Epidermal melanocyte (primary cell): ENCODE results near the gene ITGA1.
"Not testable (repeated sequence)": the region's sequence is repeated elsewhere in the genome, so short reads cannot be mapped to it uniquely, and the experiment has no call there.

Experiments
- DNase-seq: peaks from one replicate; pipeline ENCODE4 v3.0.0; 2011; ENCODE audit warnings: low spot score; ENCODE audit not compliant: insufficient read length

The ITGA1 gene

GRCh38 chr5:52800394-52801213, 12.9 kb downstream of the ITGA1 start:
- no peak for DNase-seq

GRCh38 chr5:52801329-52801728, 13.6 kb downstream of the ITGA1 start:
- no peak for DNase-seq

- no peak for DNase-seq
Observed at GRCh38 chr5:52802272-52802973, 14.7 kb downstream of the ITGA1 start.

DNA sequence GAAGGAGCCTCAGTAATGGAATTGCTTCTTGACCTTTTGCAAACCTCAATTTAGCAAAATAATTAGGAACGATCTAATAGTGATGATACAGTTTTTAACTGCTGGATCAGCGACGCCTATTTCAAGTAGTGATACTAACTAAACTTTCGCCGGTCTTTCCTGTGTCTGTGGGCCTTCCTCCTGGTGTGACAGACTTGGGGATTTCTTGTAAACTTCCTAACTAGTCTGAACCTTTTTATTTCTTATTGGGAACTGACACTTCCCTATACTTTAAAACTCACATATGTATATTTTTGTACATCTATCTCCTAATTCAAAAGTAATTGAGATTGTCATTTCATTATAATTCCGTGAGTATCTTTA, 15.2 kb downstream of the ITGA1 start:
- no peak for DNase-seq

- DNase-seq: no peak
Observed at GRCh38 chr5:52804387-52804791, 16.7 kb downstream of the ITGA1 start.

GRCh38 chr5:52804981-52805380, 17.3 kb downstream of the ITGA1 start:
- DNase-seq: no peak

GRCh38 chr5:52805615-52806014, 17.9 kb downstream of the ITGA1 start:
- DNase-seq: no peak

DNA sequence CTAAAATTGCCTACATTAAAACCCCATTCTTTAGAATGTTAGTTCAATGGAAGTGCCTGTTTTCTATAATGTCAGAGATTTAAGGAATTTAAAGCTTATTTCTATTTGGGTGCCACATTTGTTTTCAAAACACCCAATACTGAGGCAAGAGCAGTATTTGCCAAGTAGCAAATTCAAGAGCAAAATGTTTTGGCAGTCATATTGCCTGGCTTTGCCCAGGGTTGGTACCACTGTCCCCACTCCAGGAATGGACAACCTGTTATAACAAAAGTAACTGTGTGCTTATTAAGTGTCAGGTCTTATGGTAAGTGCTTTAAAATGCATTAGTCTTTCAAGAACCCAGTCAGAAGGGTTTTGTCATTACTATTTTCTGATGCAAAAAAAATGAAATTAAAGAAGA, 19.3 kb downstream of the ITGA1 start:
- no peak for DNase-seq

DNA sequence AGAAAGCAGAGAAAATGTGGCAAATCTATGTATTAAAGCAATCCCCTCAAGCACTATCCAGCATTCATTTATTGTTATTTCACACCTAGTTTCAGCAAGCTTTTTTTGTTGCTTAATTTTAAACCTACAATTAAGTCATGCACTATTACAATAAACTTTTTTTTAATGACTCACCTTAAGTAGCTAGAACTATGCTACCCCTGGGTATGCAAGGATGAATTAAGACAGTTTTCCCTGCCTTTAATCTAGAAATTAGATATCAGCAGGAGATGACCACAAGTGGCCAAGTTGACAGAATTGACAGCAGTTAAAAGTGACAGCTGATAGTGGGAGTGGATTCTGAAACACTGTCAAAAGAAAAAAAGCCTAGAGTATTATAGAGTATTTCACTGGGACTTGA, 20.0 kb downstream of the ITGA1 start:
- DNase-seq: no peak

DNA sequence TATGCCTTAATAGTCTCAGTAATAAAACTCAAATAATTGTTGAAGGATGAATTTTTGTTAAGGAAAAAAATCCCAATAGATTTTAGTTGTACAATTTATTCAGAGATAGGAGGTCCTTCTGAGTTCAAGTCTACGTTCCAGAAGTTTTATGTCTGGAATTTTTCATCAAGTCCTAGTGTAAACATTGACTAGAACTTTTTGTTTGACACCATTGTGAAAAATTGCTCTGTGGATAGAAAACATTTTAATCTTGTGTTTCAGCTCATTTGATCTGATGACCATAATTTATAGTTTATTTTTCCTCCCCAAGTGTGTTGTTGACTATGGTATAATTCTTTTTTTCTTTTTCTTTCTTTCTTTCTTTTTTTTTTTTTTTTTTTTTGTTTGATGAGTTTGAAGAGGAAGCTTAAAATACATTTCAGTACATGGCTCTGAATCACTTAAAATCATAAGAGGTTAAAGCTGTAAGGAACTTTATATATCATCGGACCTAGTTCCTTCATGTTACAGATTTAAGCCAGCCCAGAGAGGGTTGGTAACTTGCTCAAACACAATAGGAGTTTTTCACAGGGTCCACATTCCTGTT, 20.7 kb downstream of the ITGA1 start:
- no peak for DNase-seq

DNA sequence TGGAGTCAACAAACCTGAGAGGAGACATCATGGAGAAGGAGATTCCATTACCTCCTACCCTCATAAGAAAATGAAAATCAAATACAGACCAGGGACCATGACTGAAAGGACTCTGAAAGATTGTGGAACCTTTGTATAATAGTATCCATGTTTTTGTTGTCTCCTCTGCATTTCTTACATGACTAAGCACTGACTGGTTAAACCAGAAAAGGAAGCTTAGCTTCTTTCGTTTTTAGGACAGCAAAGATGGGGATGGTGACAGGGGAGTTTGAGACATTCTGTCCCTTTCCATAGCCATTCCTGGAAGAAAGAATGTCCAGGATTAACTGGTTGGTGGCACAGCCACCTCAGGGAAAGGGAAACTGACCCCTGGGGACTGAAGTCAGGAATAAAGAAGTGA, 22.2 kb downstream of the ITGA1 start:
- no peak for DNase-seq

- no peak for DNase-seq
Observed at GRCh38 chr5:52810426-52810825, 22.7 kb downstream of the ITGA1 start.

- DNase-seq: no peak
Observed at GRCh38 chr5:52811067-52811749, 23.5 kb downstream of the ITGA1 start.

- no peak for DNase-seq
Observed at GRCh38 chr5:52814352-52815148, 26.8 kb downstream of the ITGA1 start.

- no peak for DNase-seq
Observed at GRCh38 chr5:52817818-52818217, 30.1 kb downstream of the ITGA1 start.

- DNase-seq: no peak
Observed at GRCh38 chr5:52818360-52818759, 30.6 kb downstream of the ITGA1 start.

- not testable (repeated sequence) for DNase-seq
Observed at GRCh38 chr5:52818807-52819206, 31.1 kb downstream of the ITGA1 start.

DNA sequence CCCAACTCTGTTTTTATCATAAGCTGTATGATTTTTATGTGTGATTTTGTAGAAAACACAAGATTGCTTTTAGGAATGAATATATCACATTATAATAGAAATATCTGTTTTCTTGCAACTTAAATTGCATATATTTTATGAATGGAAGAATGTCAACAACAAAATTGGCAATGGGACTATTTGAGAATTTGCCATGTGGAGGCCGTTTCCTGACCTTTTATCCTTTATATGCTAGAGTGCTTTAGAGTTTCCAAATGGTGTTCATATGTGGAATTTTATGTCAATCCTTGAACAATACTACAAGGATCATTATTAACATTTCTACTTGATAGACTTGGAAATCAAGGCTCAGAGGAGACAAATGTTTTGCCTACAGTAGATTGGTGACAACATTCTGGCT, 34.2 kb downstream of the ITGA1 start:
- no peak for DNase-seq

DNA sequence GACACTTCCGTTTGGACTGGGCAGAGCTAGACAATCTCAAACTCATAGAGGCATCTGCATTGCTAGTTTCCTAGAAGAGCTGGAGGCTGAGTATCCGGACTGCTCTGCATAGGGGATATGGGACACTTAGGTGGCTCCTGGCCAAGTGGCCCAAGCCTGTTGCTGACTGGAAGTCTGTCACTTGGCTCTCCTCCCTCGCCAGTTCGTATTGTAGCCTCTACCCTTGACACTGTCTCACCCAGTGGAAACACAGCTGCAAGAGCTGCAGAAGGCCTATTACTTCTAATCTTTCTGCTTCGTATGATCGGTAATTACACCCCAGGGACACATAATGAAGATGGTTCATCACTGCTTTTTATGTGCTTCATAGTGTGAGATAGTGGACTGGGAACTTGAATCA, 34.7 kb downstream of the ITGA1 start:
- DNase-seq: no peak

- DNase-seq: no peak
Observed at GRCh38 chr5:52824827-52825226, 37.1 kb downstream of the ITGA1 start.

GRCh38 chr5:52825826-52826225, 38.1 kb downstream of the ITGA1 start:
- no peak for DNase-seq
